ENCODE results near the gene PYCR2. TPM values are rescaled to one million over a fixed set of nuclear protein-coding genes. Genes with fewer than 3 reads are reported as not detected.

PYCR2 gene
- total RNA-seq, 1 donor from 2014 or later: 38.1 TPM

- H3K79me2 ChIP-seq (ENCODE audit: insufficient read depth, low read length): no peaks in the 10 kb centered on the region
- Mint-ChIP-seq H3K27me3 (ENCODE audit: low read depth, unreplicated experiment) (peaks cover 4% of the 10 kb centered on the region), H3K4me3 (ENCODE audit: unreplicated experiment) (peak overlapping the region; percentile 47), H3K9me3 (ENCODE audit: unreplicated experiment) (no peaks in the 10 kb centered on the region), H3K4me1 (ENCODE audit: low read depth, unreplicated experiment) (peaks cover 4% of the 10 kb centered on the region), H3K36me3 (ENCODE audit: low read depth, unreplicated experiment) (peaks cover 22% of the 10 kb centered on the region), H3K27ac (ENCODE audit: unreplicated experiment) (peak overlapping the region; percentile 1)
- TF ChIP-seq, protein P1, sequence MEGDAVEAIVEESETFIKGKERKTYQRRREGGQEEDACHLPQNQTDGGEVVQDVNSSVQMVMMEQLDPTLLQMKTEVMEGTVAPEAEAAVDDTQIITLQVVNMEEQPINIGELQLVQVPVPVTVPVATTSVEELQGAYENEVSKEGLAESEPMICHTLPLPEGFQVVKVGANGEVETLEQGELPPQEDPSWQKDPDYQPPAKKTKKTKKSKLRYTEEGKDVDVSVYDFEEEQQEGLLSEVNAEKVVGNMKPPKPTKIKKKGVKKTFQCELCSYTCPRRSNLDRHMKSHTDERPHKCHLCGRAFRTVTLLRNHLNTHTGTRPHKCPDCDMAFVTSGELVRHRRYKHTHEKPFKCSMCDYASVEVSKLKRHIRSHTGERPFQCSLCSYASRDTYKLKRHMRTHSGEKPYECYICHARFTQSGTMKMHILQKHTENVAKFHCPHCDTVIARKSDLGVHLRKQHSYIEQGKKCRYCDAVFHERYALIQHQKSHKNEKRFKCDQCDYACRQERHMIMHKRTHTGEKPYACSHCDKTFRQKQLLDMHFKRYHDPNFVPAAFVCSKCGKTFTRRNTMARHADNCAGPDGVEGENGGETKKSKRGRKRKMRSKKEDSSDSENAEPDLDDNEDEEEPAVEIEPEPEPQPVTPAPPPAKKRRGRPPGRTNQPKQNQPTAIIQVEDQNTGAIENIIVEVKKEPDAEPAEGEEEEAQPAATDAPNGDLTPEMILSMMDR (IDR thresholded peaks at IDR 0.05; ENCODE audit: insufficient read depth, low read depth, low read length): no peak
- TF ChIP-seq EZH2 (IDR thresholded peaks at IDR 0.05; ENCODE audit: insufficient read depth, low read length): no peak
- H3K36me3 ChIP-seq (ENCODE audit: insufficient read depth, low read length): peaks cover 3% of the 10 kb centered on the region
- peaks cover 6% of the 10 kb centered on the region for H3K4me1 ChIP-seq (ENCODE audit: insufficient read depth, low read length)
- FAIRE-seq (no peak), DNase-seq (ENCODE audit: low read depth) (no peak)
- H4K20me1 ChIP-seq (ENCODE audit: insufficient read depth, low read length): no peaks in the 10 kb centered on the region
- H3K27ac ChIP-seq (ENCODE audit: low read depth, low read length): no peak overlapping the region
- H3K4me3 ChIP-seq (ENCODE audit: insufficient read depth, low read depth, low read length): no peak overlapping the region
- no peak overlapping the region for H3K4me2 ChIP-seq (ENCODE audit: low read length)
- no peak overlapping the region for H3K9ac ChIP-seq (ENCODE audit: low read length)
- H3K27me3 ChIP-seq (ENCODE audit: insufficient read depth, low read length): no peaks in the 10 kb centered on the region
- no peak overlapping the region for H2AFZ ChIP-seq (ENCODE audit: low read depth, low read length)
- H3K9me3 ChIP-seq (ENCODE audit: insufficient read depth, low read depth, low read length): no peaks in the 10 kb centered on the region
These were observed 9.1 kb downstream of the PYCR2 start for GRCh38 chr1:225914947-225915346.

- FAIRE-seq: no peak
- H3K27me3 ChIP-seq (ENCODE audit: insufficient read depth, low read length): no peaks in the 10 kb centered on the region
- H3K9ac ChIP-seq (ENCODE audit: low read length): no peak overlapping the region
- Mint-ChIP-seq H3K27ac (ENCODE audit: unreplicated experiment) (no peak overlapping the region), H3K9me3 (ENCODE audit: unreplicated experiment) (no peaks in the 10 kb centered on the region), H3K36me3 (ENCODE audit: low read depth, unreplicated experiment) (peaks cover 18% of the 10 kb centered on the region), H3K27me3 (ENCODE audit: low read depth, unreplicated experiment) (peaks cover 7% of the 10 kb centered on the region), H3K4me3 (ENCODE audit: unreplicated experiment) (no peak overlapping the region), H3K4me1 (ENCODE audit: low read depth, unreplicated experiment) (peaks cover 4% of the 10 kb centered on the region)
- no peaks in the 10 kb centered on the region for H4K20me1 ChIP-seq (ENCODE audit: insufficient read depth, low read length)
- no peak overlapping the region for H2AFZ ChIP-seq (ENCODE audit: low read depth, low read length)
- H3K4me1 ChIP-seq (ENCODE audit: insufficient read depth, low read length): peaks cover under 1% of the 10 kb centered on the region
- H3K9me3 ChIP-seq (ENCODE audit: insufficient read depth, low read depth, low read length): no peaks in the 10 kb centered on the region
- no peak overlapping the region for H3K4me2 ChIP-seq (ENCODE audit: low read length)
- no peak for DNase-seq (ENCODE audit: low read depth)
- no peak overlapping the region for H3K27ac ChIP-seq (ENCODE audit: low read depth, low read length)
- peaks cover 3% of the 10 kb centered on the region for H3K36me3 ChIP-seq (ENCODE audit: insufficient read depth, low read length)
- TF ChIP-seq, protein P1 (IDR thresholded peaks at IDR 0.05; ENCODE audit: insufficient read depth, low read depth, low read length): no peak
- no peak for TF ChIP-seq EZH2 (IDR thresholded peaks at IDR 0.05; ENCODE audit: insufficient read depth, low read length)
- H3K4me3 ChIP-seq (ENCODE audit: insufficient read depth, low read depth, low read length): no peak overlapping the region
- no peaks in the 10 kb centered on the region for H3K79me2 ChIP-seq (ENCODE audit: insufficient read depth, low read length)
These were observed 9.7 kb downstream of the PYCR2 start for GRCh38 chr1:225914391-225914790.

GRCh38 chr1:225911191-225912130 lies 12.6 kb downstream of the PYCR2 start:
- no peaks in the 10 kb centered on the region for H3K27me3 ChIP-seq (ENCODE audit: insufficient read depth, low read length)
- H3K27ac Mint-ChIP-seq (ENCODE audit: unreplicated experiment): no peak overlapping the region
- H2AFZ ChIP-seq (ENCODE audit: low read depth, low read length): peak overlapping the region; percentile 64
- no peaks in the 10 kb centered on the region for H3K4me1 ChIP-seq (ENCODE audit: insufficient read depth, low read length)
- DNase-seq (ENCODE audit: low read depth): no peak
- H3K4me1 Mint-ChIP-seq (ENCODE audit: low read depth, unreplicated experiment): peaks cover 4% of the 10 kb centered on the region
- no peaks in the 10 kb centered on the region for H4K20me1 ChIP-seq (ENCODE audit: insufficient read depth, low read length)
- peaks cover 15% of the 10 kb centered on the region for H3K27me3 Mint-ChIP-seq (ENCODE audit: low read depth, unreplicated experiment)
- H3K79me2 ChIP-seq (ENCODE audit: insufficient read depth, low read length): no peaks in the 10 kb centered on the region
- no peaks in the 10 kb centered on the region for H3K36me3 ChIP-seq (ENCODE audit: insufficient read depth, low read length)
- no peaks in the 10 kb centered on the region for H3K9me3 ChIP-seq (ENCODE audit: insufficient read depth, low read depth, low read length)
- H3K4me3 Mint-ChIP-seq (ENCODE audit: unreplicated experiment): no peak overlapping the region
- H3K4me2 ChIP-seq (ENCODE audit: low read length): peak overlapping the region; percentile 75
- no peaks in the 10 kb centered on the region for H3K9me3 Mint-ChIP-seq (ENCODE audit: unreplicated experiment)
- H3K36me3 Mint-ChIP-seq (ENCODE audit: low read depth, unreplicated experiment): peaks cover 2% of the 10 kb centered on the region
- TF ChIP-seq, protein P1 (IDR thresholded peaks at IDR 0.05; ENCODE audit: insufficient read depth, low read depth, low read length): peak; percentile 54
- TF ChIP-seq EZH2 (IDR thresholded peaks at IDR 0.05; ENCODE audit: insufficient read depth, low read length): no peak
- peak overlapping the region; percentile 33 for H3K9ac ChIP-seq (ENCODE audit: low read length)
- no peak for FAIRE-seq
- H3K27ac ChIP-seq (ENCODE audit: low read depth, low read length): no peak overlapping the region
- H3K4me3 ChIP-seq (ENCODE audit: insufficient read depth, low read depth, low read length): no peak overlapping the region
